ENCODE measurements around the gene CERKL. TPM values are rescaled to one million over a fixed set of nuclear protein-coding genes. Genes with fewer than 3 reads are reported as not detected.

CERKL gene
- polyA plus RNA-seq, 2 donors = 0.01 TPM; not detected in 1

DNA sequence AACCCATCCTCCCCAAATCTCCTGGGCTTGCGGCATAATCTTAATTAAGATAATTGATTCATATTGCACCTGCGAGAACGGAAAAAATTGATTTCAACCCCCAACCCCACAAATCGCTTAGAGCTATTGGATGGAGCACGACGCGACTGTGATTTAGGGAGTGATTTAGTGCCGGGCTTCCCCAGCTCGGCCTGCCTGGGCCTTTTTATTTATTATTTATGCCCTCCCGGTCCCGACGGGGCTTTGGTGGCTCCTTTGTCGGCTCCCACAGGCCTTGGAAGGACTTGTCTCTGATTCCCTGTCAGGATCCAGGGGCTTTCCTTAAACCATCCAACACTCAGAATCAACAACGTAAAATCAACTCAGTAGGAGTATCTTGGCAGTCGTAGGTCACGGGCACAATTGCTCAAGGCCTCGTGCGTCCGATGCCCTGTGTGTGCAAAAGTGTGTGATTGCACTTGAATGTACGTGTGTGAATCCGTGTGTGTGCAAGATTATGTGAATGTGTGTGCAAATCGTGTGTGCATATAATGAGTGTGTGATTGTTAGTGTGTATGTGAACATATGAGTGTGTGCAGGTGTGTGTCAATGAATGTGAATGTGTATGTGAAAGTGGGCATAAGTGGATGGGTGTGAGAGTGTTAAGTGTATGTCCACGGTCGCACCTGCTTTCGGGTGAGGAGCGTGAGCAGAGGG lies 27.7 kb upstream of the CERKL start:
- H3K4me1 ChIP-seq (ENCODE audit: control insufficient read depth in 2 of 2, insufficient read depth in 2 of 2, low read length in 1 of 2) = peaks cover 5 to 13% of the 10 kb centered on the region in 2 donors
- H3K27ac ChIP-seq (ENCODE audit: low read depth in 2 of 2, low read length in 1 of 2) = no peak overlapping the region
- peaks cover 3 to 14% of the 10 kb centered on the region in 2 donors for H3K9me3 ChIP-seq (ENCODE audit: control insufficient read depth in 2 of 2, insufficient read depth in 1 of 2, low read depth in 1 of 2, low read length in 1 of 2)
- H3K36me3 ChIP-seq (ENCODE audit: control insufficient read depth in 2 of 2, insufficient read depth in 2 of 2, low read length in 1 of 2) = no peaks in the 10 kb centered on the region
- H3K4me3 ChIP-seq (ENCODE audit: low read depth in 1 of 2, low read length in 2 of 2) = no peak overlapping the region
- 9 to 11% methylated on average over 26 of the region's 26 CpGs for WGBS, 2 donors
- peaks cover 5 to 43% of the 10 kb centered on the region in 2 donors for H3K27me3 ChIP-seq (ENCODE audit: control insufficient read depth in 1 of 2, insufficient read depth in 2 of 2, low read length in 2 of 2)

DNA sequence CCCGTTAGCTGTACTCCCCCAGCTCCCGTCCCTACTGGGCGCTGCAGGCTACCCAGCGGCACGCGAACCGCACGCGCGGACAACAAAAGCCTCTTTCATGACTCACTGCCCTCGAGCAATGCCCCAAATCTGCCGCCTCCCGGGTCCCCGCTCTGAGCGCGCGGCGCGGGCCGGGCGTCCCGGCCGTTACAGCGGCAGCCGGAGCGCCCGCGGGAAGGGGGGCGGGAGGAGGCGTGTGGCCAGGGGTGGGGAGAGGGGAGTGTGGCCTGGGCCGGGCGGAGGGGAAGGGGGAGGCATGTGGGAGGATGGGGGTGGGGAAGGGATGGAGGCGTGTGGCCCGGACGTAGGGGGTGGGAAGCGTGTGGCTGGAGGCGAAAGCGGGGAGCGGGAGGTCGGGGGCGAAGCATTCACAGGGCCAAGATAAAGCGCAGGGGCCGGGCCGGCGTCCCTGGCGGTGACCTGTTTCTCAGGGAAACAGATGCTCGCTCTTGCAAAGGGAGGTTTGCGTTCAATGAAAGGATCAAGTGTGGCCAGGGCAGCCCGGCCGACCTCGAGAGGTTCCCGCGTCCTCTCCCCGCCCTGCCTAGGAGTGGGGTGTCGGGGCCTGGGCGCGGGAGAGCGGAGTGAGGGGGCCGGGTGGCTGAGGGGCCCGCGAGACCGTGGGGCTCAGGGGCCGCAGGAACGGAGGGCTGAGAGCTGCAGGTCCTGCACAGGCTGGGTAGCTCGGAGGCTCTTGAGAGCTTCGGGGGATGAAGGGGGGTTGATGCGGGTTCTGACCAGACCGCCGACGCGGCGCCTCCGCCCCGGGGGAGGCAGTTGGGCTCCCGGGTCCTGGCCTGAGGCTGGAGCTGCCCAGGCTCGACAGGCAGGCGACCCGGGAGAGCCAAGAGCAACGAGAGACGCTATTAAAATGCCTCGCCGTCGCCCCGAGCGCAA lies 26.9 kb upstream of the CERKL start:
- peak overlapping the region in 1 of 2 donors; percentile 4 for H3K4me3 ChIP-seq (ENCODE audit: low read depth in 1 of 2, low read length in 2 of 2)
- no peak overlapping the region for H3K27ac ChIP-seq (ENCODE audit: low read depth in 2 of 2, low read length in 1 of 2)
- no peaks in the 10 kb centered on the region for H3K36me3 ChIP-seq (ENCODE audit: control insufficient read depth in 2 of 2, insufficient read depth in 2 of 2, low read length in 1 of 2)
- peaks cover 11 to 47% of the 10 kb centered on the region in 2 donors for H3K27me3 ChIP-seq (ENCODE audit: control insufficient read depth in 1 of 2, insufficient read depth in 2 of 2, low read length in 2 of 2)
- peaks cover 3 to 14% of the 10 kb centered on the region in 2 donors for H3K9me3 ChIP-seq (ENCODE audit: control insufficient read depth in 2 of 2, insufficient read depth in 1 of 2, low read depth in 1 of 2, low read length in 1 of 2)
- 2 to 3% methylated on average over 80 to 85 of the region's 85 CpGs for WGBS, 2 donors
- peaks cover 5 to 13% of the 10 kb centered on the region in 2 donors for H3K4me1 ChIP-seq (ENCODE audit: control insufficient read depth in 2 of 2, insufficient read depth in 2 of 2, low read length in 1 of 2)

DNA sequence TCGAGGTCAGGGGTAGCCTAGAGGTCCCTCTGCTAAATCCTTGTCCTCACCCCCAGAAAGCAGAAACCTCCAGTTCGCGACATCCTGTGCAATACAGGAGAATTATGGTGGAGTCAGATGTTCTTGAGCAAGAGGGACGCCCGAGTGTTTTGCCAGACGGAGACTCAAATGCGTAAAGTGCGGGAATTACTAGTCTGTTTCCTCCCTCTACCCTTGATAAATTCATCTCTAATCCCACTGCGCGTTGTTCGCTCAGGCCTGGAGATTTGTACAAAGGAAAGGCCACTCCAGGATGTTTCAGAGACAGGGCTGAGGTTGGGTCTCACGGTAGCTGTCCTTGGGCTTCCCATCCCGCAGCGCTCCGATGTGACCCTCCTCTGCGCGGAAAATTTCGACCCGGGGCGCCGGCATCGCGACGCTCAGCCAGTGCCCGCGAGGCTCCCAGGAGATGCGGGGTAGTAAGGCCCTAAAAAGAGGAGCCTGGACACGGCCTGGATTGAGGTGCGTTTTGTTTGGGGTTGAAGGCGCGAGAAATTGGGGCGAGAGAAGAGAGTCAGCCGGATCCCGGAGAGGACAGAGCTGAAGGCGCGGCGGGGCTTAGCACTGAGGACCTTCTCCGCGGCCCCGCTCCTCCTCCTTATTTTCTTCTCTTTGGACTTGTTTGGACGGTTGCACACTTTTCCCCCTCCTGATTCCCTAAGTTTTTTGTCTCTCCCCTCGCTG lies 26.1 kb upstream of the CERKL start:
- H3K4me1 ChIP-seq (ENCODE audit: control insufficient read depth in 2 of 2, insufficient read depth in 2 of 2, low read length in 1 of 2) = peaks cover 5 to 13% of the 10 kb centered on the region in 2 donors
- no peaks in the 10 kb centered on the region for H3K36me3 ChIP-seq (ENCODE audit: control insufficient read depth in 2 of 2, insufficient read depth in 2 of 2, low read length in 1 of 2)
- H3K9me3 ChIP-seq (ENCODE audit: control insufficient read depth in 2 of 2, insufficient read depth in 1 of 2, low read depth in 1 of 2, low read length in 1 of 2) = peaks cover 3 to 22% of the 10 kb centered on the region in 2 donors
- H3K27ac ChIP-seq (ENCODE audit: low read depth in 2 of 2, low read length in 1 of 2) = no peak overlapping the region
- peak overlapping the region in 1 of 2 donors; percentile 4 for H3K4me3 ChIP-seq (ENCODE audit: low read depth in 1 of 2, low read length in 2 of 2)
- 4 to 6% methylated on average over 42 of the region's 42 CpGs for WGBS, 2 donors
- H3K27me3 ChIP-seq (ENCODE audit: control insufficient read depth in 1 of 2, insufficient read depth in 2 of 2, low read length in 2 of 2) = peaks cover 11 to 52% of the 10 kb centered on the region in 2 donors

DNA sequence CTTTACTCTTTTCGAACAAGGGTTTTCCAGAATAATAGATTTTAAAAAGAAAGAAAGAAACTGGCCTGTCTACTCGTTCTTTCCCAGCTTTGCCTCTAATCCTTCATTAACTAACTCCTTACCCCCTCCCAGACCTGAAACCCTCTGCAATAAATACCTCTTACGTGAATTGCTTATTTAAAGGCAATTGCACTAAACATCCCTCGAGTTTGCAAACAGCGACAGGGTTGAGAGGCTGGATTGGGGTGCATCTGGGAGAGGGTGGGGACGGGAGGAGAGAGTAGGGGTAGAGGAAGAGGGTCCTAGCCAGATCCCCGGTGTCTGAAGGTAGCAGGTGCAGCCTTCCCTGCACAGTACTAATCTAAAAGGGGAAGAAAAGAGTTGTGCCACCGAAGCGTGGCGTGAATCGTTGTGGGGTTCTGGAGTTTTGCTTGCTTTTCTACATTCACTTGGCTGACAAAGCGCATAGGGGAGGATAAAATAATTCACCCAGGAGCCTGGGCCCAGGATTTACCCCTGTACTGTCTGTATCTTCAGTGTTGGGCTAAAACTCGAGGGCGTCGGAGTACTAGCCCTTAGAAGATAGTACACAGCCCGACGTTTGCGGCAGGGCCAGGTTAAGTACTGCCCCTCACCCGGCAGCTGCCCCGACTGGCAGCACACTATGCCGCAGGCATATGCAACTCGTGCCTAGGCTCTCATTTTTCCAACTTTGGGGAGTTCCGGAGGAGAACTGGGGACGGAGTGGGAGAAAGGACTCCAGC lies 25.3 kb upstream of the CERKL start:
- Histone ChIP-seq H3K36me3 (ENCODE audit: control insufficient read depth in 2 of 2, insufficient read depth in 2 of 2, low read length in 1 of 2) (no peaks in the 10 kb centered on the region), H3K4me3 (ENCODE audit: low read depth in 1 of 2, low read length in 2 of 2) (no peak overlapping the region), H3K27me3 (ENCODE audit: control insufficient read depth in 1 of 2, insufficient read depth in 2 of 2, low read length in 2 of 2) (peaks cover 13 to 52% of the 10 kb centered on the region in 2 donors), H3K4me1 (ENCODE audit: control insufficient read depth in 2 of 2, insufficient read depth in 2 of 2, low read length in 1 of 2) (peaks cover 5 to 13% of the 10 kb centered on the region in 2 donors), H3K27ac (ENCODE audit: low read depth in 2 of 2, low read length in 1 of 2) (no peak overlapping the region), H3K9me3 (ENCODE audit: control insufficient read depth in 2 of 2, insufficient read depth in 1 of 2, low read depth in 1 of 2, low read length in 1 of 2) (peaks cover 3 to 25% of the 10 kb centered on the region in 2 donors)
- 11 to 13% methylated on average over 24 of the region's 24 CpGs for WGBS, 2 donors

DNA sequence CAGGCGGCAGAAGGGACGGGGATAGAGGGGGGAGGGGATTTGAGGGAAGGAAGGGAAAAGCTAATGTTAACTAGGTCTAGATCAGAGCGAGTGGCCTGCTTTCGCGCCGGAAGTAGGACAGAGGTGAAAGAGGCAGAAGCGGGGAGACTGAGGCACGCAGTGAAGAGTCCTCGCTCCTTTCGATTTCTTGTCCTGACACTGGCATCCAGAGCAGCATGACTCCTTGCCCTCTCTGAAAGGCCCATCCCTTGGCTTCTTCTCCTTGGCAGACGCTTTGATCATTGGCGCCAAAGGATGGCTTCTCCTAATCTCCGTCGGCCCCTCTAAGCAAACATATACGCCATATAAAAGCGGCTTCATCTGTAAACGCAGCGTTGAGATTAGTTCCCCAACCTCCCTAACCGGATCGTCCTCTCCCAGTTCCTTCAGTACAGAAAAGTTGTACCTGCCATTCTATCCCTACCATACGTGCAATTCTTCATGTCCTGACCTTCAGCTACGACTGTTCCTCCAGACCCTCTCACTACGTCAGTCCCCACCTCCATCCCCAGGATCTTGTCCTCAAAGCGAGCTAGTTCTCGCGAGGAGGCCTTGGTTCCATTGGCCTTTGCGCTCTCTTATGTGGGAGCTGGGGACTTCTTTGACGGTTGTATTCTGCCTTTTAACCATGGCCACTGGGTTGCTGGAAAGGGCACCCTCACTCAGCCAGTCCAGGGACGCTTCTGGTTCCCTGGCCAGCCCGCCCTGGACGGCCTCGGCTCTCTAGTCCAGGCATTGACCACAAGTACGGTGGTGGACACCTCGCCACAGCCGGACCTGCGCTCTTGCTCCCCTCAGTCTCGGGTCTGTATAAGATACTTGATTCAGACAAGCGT lies 24.3 kb upstream of the CERKL start:
- Histone ChIP-seq H3K36me3 (ENCODE audit: control insufficient read depth in 2 of 2, insufficient read depth in 2 of 2, low read length in 1 of 2) (no peaks in the 10 kb centered on the region), H3K27ac (ENCODE audit: low read depth in 2 of 2, low read length in 1 of 2) (no peak overlapping the region), H3K4me1 (ENCODE audit: control insufficient read depth in 2 of 2, insufficient read depth in 2 of 2, low read length in 1 of 2) (peaks cover 5 to 13% of the 10 kb centered on the region in 2 donors), H3K9me3 (ENCODE audit: control insufficient read depth in 2 of 2, insufficient read depth in 1 of 2, low read depth in 1 of 2, low read length in 1 of 2) (peaks cover 3 to 25% of the 10 kb centered on the region in 2 donors), H3K27me3 (ENCODE audit: control insufficient read depth in 1 of 2, insufficient read depth in 2 of 2, low read length in 2 of 2) (peaks cover 13 to 52% of the 10 kb centered on the region in 2 donors), H3K4me3 (ENCODE audit: low read depth in 1 of 2, low read length in 2 of 2) (peak overlapping the region in 1 of 2 donors; percentile 34)
- WGBS, 2 donors = 6% methylated on average over 38 of the region's 38 CpGs

DNA sequence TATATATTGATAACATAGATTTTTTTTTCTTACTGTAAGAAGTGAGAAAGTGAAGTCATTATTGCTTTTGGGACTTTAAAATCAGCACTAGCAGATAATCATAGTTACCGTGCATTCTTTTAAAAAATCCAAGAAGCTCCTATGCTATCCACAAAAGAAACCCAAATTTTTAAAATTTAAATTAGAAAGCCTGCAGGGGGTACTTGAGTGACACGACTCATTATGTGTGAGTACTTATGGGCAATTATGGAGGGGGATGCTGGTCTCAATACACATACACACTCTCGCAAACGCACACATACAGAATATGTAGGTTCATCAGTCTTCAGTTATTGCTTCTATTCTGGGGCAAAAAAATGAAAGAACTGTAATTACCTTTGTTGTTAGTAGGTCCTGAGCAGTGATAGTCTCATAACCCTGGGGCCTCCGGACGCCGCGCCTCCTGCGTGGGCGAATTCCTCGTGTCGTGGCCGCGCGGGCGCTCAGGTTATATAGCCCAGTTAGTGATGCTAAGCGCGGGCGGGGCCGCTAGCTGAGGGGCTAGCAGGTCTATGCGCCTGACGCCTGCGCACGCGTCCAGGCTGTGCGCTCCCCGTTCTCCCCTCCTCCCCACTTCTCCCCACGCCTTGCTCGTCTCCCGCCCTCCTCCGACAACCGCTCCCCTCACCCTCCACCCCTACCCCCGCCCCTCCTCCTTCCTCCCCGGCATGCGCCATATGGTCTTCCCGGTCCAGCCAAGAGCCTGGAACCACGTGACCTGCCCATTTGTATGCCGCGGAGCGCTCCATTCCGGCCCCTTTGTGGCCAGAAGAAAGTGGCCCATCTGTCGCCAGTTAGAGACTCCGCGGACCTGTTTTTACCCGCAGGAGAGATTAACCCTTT lies 23.4 kb upstream of the CERKL start, which contains the start of gene NEUROD1:
TSS of gene NEUROD1 (minus strand) at position 463 of the 882 bp plus-strand sequence. CDS start 1,657 bp downstream, outside the sequence.
- 4 to 5% methylated on average over 45 of the region's 45 CpGs for WGBS, 2 donors
- peak within 1 kb of the TSS in 1 of 2 donors; percentile 34 for H3K4me3 ChIP-seq (ENCODE audit: low read depth in 1 of 2, low read length in 2 of 2)

DNA sequence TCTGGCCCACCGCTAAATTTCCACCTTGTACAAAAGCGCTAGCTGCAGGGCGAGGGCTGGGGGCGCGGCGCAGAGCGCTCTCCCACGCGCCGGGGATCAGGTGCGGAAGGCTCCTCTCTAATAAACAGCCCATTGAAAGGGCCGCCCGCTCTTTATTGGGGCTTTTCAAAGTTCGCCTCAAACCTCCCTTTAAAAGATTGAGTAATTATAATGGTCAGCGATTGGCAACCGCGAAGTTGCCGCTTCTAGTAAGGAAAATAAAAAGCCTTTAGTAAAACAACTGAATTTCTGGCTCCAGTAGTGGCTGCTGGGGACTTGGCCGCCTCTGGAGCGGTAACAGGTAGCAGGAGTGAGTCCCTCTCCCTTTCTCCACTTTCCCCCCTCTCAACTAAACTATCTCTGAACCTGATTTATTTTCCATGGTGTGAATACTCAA lies 22.7 kb upstream of the CERKL start:
- H3K36me3 ChIP-seq (ENCODE audit: control insufficient read depth in 2 of 2, insufficient read depth in 2 of 2, low read length in 1 of 2) = no peaks in the 10 kb centered on the region
- H3K4me3 ChIP-seq (ENCODE audit: low read depth in 1 of 2, low read length in 2 of 2) = no peak overlapping the region
- H3K27ac ChIP-seq (ENCODE audit: low read depth in 2 of 2, low read length in 1 of 2) = no peak overlapping the region
- WGBS, 2 donors = 9 to 10% methylated on average over 20 of the region's 20 CpGs
- peaks cover 3 to 17% of the 10 kb centered on the region in 2 donors for H3K9me3 ChIP-seq (ENCODE audit: control insufficient read depth in 2 of 2, insufficient read depth in 1 of 2, low read depth in 1 of 2, low read length in 1 of 2)
- peaks cover 13 to 43% of the 10 kb centered on the region in 2 donors for H3K27me3 ChIP-seq (ENCODE audit: control insufficient read depth in 1 of 2, insufficient read depth in 2 of 2, low read length in 2 of 2)
- H3K4me1 ChIP-seq (ENCODE audit: control insufficient read depth in 2 of 2, insufficient read depth in 2 of 2, low read length in 1 of 2) = peaks cover 5 to 13% of the 10 kb centered on the region in 2 donors

More for the DNA sequence above, 23.4 kb upstream of the CERKL start, which contains the start of gene NEUROD1:
- Histone ChIP-seq H3K9me3 (ENCODE audit: control insufficient read depth in 2 of 2, insufficient read depth in 1 of 2, low read depth in 1 of 2, low read length in 1 of 2) (peaks cover 3 to 24% of the 10 kb centered on the region in 2 donors), H3K27ac (ENCODE audit: low read depth in 2 of 2, low read length in 1 of 2) (no peak within 1 kb of the TSS), H3K36me3 (ENCODE audit: control insufficient read depth in 2 of 2, insufficient read depth in 2 of 2, low read length in 1 of 2) (no peaks in the 10 kb centered on the region), H3K27me3 (ENCODE audit: control insufficient read depth in 1 of 2, insufficient read depth in 2 of 2, low read length in 2 of 2) (peaks cover 13 to 50% of the 10 kb centered on the region in 2 donors), H3K4me1 (ENCODE audit: control insufficient read depth in 2 of 2, insufficient read depth in 2 of 2, low read length in 1 of 2) (peaks cover 5 to 13% of the 10 kb centered on the region in 2 donors)
